GM10266 (cell line): ENCODE data around the gene LRRC53.

ENCODE experiments used
- DNase-seq: peaks from one replicate; pipeline ENCODE4 v3.0.0; 2012; ENCODE audit errors: extremely low spot score
- TF ChIP-seq, protein P1 (sequence below): IDR thresholded peaks from 2 replicates; pipeline ENCODE4 v1.5.1; 2012; ENCODE audit warnings: mild to moderate bottlenecking, low read depth; ENCODE audit not compliant: control insufficient read depth, insufficient read depth; ENCODE audit errors: missing control alignments

The LRRC53 gene

DNA sequence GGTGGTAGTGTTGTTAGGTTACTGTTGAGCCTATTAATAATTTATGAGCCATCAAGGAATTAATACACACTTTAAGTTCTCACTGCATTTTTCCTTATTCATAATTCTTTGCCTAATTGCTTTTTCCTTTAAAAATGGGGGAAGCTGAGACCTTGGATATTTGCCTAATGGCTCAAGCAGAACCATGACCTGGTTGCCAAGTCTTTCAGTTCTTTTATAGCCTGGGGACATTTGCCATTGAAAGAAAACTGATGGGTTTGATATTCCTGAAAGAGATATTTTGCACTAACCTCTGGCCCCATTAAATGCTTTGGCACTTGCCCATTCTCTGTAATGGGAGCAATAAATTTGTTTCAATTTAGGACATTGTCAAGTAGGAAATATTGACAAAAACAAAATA is 18.5 kb upstream of the LRRC53 start:
- TF ChIP-seq, protein P1, sequence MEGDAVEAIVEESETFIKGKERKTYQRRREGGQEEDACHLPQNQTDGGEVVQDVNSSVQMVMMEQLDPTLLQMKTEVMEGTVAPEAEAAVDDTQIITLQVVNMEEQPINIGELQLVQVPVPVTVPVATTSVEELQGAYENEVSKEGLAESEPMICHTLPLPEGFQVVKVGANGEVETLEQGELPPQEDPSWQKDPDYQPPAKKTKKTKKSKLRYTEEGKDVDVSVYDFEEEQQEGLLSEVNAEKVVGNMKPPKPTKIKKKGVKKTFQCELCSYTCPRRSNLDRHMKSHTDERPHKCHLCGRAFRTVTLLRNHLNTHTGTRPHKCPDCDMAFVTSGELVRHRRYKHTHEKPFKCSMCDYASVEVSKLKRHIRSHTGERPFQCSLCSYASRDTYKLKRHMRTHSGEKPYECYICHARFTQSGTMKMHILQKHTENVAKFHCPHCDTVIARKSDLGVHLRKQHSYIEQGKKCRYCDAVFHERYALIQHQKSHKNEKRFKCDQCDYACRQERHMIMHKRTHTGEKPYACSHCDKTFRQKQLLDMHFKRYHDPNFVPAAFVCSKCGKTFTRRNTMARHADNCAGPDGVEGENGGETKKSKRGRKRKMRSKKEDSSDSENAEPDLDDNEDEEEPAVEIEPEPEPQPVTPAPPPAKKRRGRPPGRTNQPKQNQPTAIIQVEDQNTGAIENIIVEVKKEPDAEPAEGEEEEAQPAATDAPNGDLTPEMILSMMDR: no peak
- DNase-seq: no peak

DNA sequence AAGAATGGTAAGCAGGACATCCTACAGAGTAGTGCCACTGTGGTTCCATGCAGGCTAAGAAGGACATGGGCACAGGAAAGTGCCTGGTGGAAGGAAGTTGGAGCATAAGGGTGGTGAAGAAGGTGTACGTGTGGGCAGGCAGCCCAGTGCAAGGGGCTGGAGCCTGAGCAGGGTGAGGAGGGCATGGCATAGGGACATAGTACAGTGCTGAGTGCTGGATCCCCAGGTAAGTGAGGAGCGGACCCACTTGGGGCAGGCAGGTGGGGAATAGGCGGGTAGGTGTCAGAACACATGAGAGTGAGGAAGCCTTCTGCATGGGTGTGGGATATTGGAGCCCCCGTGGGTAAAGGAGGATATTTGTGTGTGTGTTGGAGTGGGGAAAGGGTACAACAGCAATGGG is 15.7 kb upstream of the LRRC53 start:
- DNase-seq: no peak
- TF ChIP-seq, protein P1: no peak

DNA sequence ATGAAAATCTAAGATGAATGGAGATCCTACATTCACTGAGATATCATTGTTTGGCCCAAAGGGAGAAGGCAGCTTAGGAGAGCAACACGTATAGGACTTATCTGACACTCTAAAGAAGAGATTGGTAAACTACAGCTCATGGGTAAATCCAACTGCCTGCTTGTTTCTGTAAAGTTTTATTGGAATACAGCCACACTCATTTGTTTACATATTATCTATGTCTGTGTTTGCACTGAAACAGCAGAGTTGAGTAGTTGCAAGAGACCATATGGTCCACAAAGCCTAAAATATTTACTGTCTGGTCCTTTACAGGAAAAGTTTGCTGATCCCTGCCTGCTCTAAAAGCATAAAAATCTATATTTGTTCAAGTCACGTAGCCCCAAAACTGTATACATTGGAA is 14.3 kb upstream of the LRRC53 start:
- no peak for DNase-seq
- TF ChIP-seq, protein P1: no peak

DNA sequence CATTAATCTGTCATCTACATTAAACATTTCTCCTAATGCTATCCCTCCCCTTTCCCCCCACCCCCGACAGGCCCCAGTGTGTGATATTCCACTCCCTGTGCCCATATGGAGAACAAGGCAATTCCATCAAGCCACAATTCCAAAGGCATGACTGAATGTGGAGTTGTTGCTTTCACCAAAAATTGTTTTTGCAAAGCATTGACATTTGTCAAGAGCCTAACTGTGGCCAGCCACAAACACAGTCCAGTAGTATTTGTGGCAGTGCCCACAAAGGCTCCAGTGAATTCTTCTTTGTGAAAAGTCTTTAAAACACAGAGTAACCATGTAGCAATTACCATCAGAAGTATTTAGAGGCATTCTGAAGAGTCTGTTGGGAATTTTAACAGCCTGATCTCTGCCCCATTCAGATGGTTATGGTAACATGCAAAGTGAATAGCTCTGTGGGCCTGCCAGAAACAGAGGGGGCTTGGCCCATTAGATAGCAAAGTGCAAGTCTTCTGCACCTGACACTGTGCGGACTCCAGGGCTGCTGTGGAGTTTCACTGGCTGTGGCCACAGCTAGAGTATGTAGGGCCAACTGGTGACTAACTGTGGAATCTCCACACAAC is 11.6 kb upstream of the LRRC53 start:
- TF ChIP-seq, protein P1: no peak
- no peak for DNase-seq

DNA sequence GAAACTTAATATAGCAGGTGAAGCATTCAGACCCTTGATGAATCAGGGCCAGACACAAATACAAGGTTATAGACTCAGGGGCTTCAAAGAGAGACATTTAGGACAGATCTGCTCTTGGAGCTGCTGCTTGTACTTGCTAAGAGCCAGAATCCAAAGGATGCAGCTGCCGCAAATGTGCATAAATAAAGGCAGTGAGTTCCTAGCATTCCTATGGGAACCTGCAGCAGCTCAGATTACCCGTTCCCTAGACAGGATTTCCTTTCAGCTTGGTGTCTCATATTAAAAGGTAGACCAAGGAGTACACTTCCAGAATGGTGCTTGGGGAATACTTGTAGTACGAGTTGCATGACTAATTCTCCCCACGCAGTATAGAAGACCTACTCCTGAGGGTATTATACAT is 9.7 kb upstream of the LRRC53 start:
- TF ChIP-seq, protein P1: no peak
- no peak for DNase-seq

DNA sequence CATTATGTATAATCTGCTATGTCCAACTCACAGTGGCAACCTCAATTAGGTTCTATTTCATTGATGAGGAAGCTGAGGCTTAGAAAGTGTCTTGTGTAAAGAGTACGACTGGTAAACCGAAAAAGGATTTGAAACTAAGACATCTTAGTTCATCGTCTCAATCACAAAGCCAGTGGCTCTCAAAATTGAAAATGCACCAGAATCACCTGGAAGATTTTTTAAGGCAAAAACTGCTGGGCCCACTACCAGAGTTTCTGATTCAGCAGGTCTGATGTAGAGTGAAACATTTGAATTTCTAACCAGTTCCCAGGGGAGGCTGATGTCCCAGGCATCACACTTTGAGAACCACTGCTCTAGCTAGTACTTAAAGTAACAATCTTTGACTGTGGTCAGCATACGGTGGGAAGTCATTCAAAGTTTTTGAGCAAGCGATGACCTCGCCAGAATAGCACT is 5.2 kb upstream of the LRRC53 start:
- DNase-seq: no peak
- TF ChIP-seq, protein P1: no peak

DNA sequence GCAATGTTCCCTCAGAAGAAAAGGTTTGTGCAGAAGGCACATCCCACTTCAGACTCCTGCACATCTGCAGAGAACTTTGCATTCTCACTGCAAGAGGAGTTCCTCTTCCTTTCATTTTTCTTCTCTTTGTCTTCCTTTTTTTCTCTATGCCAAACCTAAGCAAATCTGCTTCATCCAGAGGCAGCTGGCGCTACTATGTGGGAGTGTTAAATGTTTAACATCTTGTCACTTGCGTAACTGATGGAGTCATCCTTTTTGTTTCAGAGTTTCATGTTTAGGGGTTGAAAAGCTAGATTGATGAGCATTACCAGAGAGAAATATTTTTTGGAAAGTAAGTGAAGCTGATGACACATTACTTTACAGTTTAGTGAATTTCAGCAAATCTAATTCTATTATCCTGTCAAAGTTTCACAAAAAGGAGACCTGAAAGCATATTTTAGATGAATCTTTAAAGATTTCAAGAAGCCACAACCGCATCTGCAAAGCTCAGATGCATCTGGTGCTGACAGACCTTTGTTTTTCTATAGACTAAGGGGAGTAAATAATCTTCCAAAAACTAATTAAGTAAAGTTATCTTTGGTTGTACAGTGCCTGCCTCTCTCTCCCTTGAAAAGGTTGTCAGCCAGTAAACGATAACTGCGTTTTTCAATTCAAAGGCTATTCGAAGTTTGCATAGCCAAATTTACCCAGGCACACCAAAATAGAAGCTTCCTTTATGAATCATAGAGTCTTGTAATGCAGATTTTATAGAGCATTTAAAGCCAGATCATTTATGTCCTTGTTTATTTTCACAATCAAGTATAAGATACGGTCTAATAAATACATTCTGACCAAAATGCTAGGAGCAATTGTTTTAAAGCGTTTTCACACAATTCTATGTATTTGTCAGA is 1.2 kb upstream of the LRRC53 start:
- TF ChIP-seq, protein P1: no peak
- DNase-seq: no peak
